SIG-M5 treated with dmso at 0.1 percent for 504 hours (cell line): ENCODE data around the gene STK32C.
"Not testable (repeated sequence)": the region's sequence is repeated elsewhere in the genome, so short reads cannot be mapped to it uniquely, and the experiment has no call there.

ENCODE experiments used
- DNase-seq: peaks from one replicate; lab custom pipeline; 2025; ENCODE audit not compliant: unreplicated experiment; lab: John Stamatoyannopoulos, UW

STK32C gene

DNA sequence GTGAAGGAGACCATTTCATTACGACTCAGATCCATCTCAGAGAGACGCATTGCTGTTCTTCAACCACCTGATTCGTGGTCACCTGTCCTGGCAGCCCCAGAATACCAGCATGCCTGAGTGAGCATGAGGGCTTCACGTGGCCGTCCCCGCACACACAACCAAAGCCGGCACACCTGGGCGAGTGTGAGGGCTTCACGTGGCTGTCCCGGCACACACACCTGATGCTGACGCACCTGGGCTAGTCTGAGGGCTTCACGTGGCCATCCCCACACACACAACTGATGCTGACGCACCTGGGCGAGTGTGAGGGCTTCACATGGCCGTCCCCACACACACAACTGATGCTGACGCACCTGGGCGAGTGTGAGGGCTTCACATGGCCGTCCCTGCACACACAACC lies 86.8 kb downstream of the STK32C start:
- DNase-seq, result not testable (repeated sequence)

- no peak for DNase-seq
Measured at GRCh38 chr10:132220061-132220460, 87.7 kb downstream of the STK32C start.

- no peak for DNase-seq
Measured at GRCh38 chr10:132219486-132219885, 88.3 kb downstream of the STK32C start.

DNA sequence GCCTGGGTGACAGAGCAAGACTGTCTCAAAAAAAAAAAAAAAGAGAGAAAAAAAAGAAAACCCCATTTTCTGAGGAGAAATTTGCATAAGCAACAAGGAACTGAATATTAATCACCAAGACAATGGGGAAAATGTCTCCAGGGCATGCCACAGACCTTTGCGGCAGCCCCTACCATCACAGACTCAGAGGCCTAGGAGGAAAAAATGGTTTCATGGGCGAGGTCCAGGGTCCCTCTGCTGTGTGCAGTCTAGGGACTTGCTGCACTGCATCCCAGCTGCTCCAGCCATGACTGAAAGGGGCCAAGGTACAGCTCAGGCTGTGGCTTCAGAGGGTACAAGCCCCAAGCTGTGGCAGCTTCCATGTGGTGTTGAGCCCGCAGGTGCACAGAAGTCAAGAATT lies 91.3 kb downstream of the STK32C start:
- not testable (repeated sequence) for DNase-seq

- DNase-seq, result no peak
Measured at GRCh38 chr10:132213917-132214316, 93.8 kb downstream of the STK32C start.

DNA sequence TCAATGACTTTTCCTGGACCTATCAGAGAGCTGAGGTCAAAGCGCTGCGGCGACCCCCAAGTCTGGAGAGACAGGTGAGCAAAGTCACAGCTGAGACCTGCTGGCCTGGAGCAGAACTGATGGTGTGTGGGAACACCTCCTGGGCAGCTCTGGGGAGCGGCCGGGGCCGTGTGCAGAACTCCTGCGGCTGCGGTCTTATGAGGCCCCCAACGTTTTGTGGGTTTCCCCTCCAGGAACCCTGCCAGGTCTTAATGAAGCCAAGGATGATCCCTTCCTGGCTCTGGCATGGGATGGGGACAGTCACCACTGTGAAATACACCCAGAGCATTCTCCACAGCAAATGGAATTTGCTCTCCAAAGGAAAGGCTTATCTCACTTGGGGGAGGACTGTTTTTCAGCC lies 94.9 kb downstream of the STK32C start:
- DNase-seq, result no peak

DNA sequence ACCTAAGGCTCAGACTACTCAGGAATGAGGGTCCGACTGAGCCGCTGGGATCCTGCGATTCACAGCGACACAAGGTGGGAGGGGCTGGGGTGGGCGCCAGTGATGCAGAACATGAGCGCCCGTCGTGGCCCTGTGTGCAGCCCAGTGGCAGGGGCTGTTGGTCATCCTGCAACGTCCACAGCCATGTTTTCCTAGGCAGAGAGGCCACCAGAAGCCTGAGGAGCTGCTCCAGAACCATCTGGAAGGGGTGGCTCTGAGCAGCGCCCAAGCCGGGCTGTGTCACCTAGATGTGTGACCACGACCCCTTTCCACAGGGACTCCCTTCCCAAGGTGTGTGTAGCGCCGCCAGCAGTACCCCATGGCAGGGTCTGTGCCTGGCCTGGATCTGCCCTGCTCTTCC lies 96.5 kb downstream of the STK32C start:
- no peak for DNase-seq

- DNase-seq, result no peak
Measured at GRCh38 chr10:132210766-132211165, 97.0 kb downstream of the STK32C start.

GRCh38 chr10:132209978-132210530 lies 97.7 kb downstream of the STK32C start:
- no peak for DNase-seq

DNA sequence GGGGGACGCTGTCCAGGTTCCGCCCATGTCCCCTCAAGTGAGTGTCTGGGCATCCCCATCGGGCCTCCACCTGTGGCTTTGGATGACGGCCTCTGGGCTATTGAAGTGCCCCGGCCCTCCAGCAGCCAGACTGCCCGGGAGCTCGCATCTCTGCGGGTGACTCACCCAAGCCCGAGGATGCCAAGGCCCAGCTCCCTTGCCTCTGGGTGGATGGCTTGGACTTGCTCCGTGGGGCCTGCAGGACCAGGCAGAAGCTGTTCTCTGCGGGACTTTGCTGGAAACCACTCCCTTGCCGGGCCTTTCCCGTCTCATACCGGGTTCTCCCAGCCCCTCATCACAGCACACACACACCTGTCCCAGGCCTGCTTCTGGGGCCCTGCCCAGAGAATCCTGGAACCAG lies 98.6 kb downstream of the STK32C start:
- DNase-seq, result no peak

DNA sequence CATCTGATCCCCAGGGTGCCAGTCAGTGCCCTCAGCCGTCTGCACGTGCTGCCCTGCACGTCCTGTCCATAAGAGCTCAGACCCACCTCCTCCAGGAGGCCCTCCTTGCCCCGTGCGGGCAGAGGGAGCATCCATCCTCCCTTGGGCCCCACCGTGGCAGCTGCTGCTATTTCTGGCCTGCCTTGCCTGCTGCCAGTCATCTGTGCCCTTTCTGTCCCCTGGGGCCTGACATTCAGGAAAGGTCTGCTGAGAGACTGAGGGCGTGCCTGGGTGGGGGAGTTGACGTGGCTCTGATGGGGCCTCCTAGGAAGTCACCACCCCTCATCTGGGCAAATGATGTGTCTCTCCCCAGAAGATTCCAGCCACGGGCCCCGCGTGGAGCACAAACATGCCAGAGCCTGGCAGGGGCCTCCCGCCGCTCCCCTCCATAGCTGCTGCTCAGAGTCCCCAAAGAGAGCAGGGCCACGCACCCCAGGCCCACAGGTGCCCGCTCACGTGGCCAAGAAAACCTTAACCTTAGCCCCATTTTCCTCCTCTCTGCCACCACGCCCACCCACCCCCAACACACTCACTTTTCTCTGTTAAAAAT lies 99.2 kb downstream of the STK32C start:
- DNase-seq, result no peak

DNA sequence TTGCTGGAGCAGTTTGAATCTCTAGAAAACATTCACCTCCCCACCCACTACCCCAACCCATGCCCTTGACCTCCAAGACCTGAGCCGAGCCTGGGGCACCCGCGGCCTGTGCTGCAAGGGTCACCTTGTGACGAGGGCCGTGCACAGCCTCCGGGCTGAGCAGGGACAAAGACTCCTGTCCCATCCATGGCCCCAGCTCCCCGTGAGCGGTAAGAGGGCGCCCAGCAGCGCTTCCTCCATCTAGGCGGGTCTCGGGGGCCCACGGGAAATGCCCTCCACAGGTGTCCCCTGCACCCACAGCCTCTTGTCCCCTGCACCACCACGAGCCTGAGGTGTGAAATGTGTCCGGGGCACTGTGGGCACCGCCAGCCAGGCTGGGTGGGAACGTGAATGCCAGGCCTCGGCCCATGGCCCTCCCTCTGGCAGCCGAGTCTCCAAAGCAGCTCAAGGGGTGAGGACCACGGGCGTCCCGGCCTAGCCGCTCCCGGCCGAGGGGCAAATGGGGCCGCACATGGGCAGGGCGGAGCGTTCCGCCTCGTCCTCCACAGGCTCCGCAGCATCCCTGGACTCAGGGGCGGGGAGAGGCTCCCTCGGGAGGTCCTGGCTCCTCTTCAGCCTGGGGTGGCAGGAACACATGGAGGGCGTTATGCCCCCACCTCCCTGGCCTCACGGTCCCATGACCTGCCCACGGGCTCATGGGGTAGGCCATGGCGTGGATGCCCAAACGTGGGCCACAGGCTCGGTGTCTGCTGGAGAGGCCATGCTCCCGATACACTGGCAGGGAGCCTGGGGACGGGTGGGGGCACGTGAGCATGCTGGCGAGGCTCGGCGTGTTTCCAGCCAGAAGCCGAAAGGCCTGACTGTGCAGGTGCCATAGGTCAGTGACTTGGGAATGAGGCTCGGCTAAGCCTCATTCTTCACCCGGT lies 100.0 kb downstream of the STK32C start:
- DNase-seq, result no peak

GRCh38 chr10:132206806-132207535 lies 100.8 kb downstream of the STK32C start:
- DNase-seq, result no peak

DNA sequence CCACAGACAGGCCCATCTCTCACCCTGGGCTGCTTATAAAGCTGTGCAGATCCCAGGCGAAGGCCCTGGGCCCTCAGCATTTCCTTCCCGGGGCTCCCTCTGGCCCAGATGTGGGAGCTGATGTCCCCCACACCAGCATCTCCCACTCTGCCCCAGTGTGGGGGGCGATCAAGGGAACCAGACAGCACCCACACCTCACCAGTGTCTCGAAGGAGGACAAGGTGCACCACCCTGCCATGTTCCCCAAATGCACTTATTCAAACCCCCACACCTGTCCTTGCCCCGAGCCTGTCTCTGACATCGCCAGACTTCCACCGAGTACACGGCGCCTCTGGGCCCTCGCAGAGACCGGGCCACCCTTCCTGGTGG lies 101.4 kb downstream of the STK32C start:
- DNase-seq, result no peak

DNA sequence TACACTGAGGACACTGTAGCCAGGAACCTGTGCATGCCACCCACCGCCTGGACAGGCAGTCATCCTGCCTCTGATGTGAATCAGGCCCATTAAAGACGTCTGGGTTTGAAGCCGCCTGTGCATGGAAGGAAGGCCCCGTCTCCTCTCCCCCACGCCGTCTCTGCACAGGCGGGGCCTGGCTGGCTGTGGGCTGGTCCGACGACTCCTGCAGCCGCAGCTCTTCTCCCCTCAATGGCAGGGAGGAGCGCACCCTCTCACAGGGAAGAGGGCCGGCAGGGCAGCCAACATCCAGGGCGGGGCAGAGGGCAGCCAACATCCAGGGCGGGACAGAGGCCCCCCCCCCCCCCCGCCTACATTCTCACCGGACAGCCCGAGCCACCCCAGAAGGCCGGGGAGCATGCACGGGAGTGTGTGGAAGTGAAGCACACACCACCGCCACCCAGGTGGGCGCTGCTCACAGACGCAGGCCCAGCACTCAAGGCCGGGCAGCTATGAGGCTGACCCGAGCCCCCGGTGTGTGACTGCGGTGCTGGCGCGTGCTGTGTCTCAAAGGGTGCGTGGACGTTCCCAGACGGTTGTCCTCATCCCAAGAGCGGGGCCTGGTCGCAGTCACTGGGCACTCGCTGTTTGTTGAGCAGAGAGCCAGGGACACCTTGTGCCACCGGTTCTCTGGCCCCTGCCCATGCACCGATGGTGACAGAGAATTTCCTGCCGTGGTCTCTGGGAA lies 101.9 kb downstream of the STK32C start:
- no peak for DNase-seq

DNA sequence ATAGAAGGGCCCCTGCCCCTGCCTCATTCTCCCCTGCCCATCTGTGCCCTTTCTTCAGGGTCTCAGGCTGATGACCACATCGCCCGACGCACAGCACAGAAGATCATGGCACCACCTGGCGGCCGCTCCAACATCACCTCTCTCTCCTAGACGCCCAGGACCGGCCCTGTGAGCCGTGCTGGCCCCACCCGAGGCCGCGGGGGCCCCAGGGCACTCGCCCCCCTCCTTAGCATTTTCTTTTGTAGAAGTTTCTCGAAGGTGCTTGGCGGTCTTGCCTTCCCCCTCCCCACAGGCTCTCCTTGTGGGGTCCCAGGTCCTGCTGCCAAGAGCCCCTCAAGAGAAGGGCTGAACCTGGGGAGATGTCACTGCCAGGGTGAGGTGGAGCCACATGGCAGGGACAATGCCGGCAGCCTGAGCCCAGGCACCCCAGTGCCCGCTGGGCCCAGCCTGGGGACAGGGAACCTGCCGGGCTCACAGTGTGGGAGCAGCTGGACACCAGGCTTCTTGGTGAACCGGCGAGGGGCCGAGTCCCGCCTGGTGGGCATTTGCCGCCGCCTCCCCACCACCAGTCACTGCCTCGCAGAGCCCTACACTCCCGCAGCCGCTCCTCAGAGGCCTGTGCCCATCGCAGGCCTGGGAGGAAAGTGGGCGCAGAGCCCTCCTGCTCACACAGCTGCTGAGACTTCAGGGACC lies 102.8 kb downstream of the STK32C start:
- no peak for DNase-seq

GRCh38 chr10:132204078-132204780 lies 103.5 kb downstream of the STK32C start:
- no peak for DNase-seq

GRCh38 chr10:132203256-132204077 lies 104.3 kb downstream of the STK32C start:
- DNase-seq, result no peak
